B cell (primary cell): ENCODE results near the gene STYXL1. TPM values are rescaled to one million over a fixed set of nuclear protein-coding genes. Genes with fewer than 3 reads are reported as not detected.

Experiments
- ATAC-seq: fragments of 200-7000 bp; cut with Tn5 transposase; one replicate; pipeline ENCODE4 v1.10.0; 2021; ENCODE audit warnings: low read depth, mild to moderate bottlenecking, moderate number of reproducible peaks, moderate library complexity
- CTCF ChIA-PET: fragments of 350-600 bp; sonication (Branson Sonifier 250); formaldehyde crosslinking; loops from one replicate; lab custom pipeline; 2021; ENCODE audit warnings: antibody characterized with exemption, inconsistent platforms; lab: Charles Lee
- POLR2A ChIA-PET: fragments of 350-600 bp; sonication (Branson Sonifier 250); formaldehyde crosslinking; loops from one replicate; lab custom pipeline; 2021; ENCODE audit warnings: antibody characterized with exemption; lab: Charles Lee
- DNase-seq: peaks from one replicate; pipeline ENCODE4 v3.0.0; 2013
- H2AFZ ChIP-seq: 2 replicates; pipeline ENCODE4 v1.6.1; 2012; ENCODE audit warnings: mild to moderate bottlenecking, low read depth, low read length; ENCODE audit not compliant: insufficient read depth, poor library complexity, severe bottlenecking
- H3K27ac ChIP-seq, 2 donors: 1 replicate in 1 of 2; 2 replicates in 1 of 2; pipeline ENCODE4 v1.5.1; 2012 to 2013; ENCODE audit warnings: low read length in 2 of 2, mild to moderate bottlenecking in 2 of 2, moderate library complexity in 1 of 2
- H3K27me3 ChIP-seq, 4 experiments: fragments of 200-600 bp in 1 of 4; sonication (generic) in 1 of 4; replicated peaks in 1 of 4; 1 replicate in 2 of 4; 2 replicates in 2 of 4; pipeline versions ENCODE4 v1.6.1 to v1.7.0; 2013 to 2016; ENCODE audit warnings: low read length in 3 of 4, mild to moderate bottlenecking in 2 of 4, mixed read lengths in 1 of 4, moderate library complexity in 1 of 4; ENCODE audit not compliant: insufficient read depth in 4 of 4, control insufficient read depth in 3 of 4; ENCODE audit errors: control extremely low read depth in 1 of 4
- H3K36me3 ChIP-seq, 2 experiments: replicated peaks in 1 of 2; 1 replicate in 1 of 2; 2 replicates in 1 of 2; pipeline versions ENCODE4 v1.6.1 to v1.7.1; 2013; ENCODE audit warnings: low read length in 1 of 2; ENCODE audit not compliant: insufficient read depth in 2 of 2, control insufficient read depth in 1 of 2; ENCODE audit errors: control extremely low read depth in 1 of 2, extremely low read depth in 1 of 2
- H3K4me1 ChIP-seq, 2 donors: fragments of 200-600 bp in 1 of 2; sonication (generic) in 1 of 2; 1 replicate in 1 of 2; 2 replicates in 1 of 2; pipeline versions ENCODE4 v1.5.1 to v1.6.1; 2013 to 2017; ENCODE audit warnings: low read length in 2 of 2; ENCODE audit not compliant: control insufficient read depth in 2 of 2, insufficient read depth in 2 of 2
- H3K4me2 ChIP-seq: replicated peaks from 2 replicates; pipeline ENCODE3; 2012; ENCODE audit warnings: mild to moderate bottlenecking, low read depth, low read length; ENCODE audit not compliant: poor library complexity, severe bottlenecking
- H3K4me3 ChIP-seq, 5 experiments: fragments of 200-600 bp in 1 of 5; sonication (generic) in 1 of 5; 1 replicate in 3 of 5; 2 replicates in 2 of 5; pipeline versions ENCODE4 v1.5.1 to v1.7.0; 2011 to 2016; ENCODE audit warnings: low read length in 4 of 5, mild to moderate bottlenecking in 4 of 5, low read depth in 2 of 5, control low read depth in 1 of 5, moderate library complexity in 1 of 5; ENCODE audit not compliant: insufficient read depth in 1 of 5; ENCODE audit errors: control extremely low read depth in 1 of 5, extremely low read depth in 1 of 5
- H3K79me2 ChIP-seq: fragments of 200-600 bp; sonication (generic); one replicate; pipeline ENCODE4 v1.6.0; 2016; ENCODE audit warnings: low read length; ENCODE audit not compliant: control insufficient read depth, insufficient read depth
- H3K9ac ChIP-seq: fragments of 200-600 bp; sonication (generic); 2 replicates; pipeline ENCODE4 v1.6.1; 2017; ENCODE audit warnings: mild to moderate bottlenecking, low read length, moderate library complexity
- H3K9me3 ChIP-seq, 3 donors: one replicate each; pipeline versions ENCODE4 v1.6.1 to v1.7.1; 2013; ENCODE audit warnings: low read length in 2 of 3; ENCODE audit not compliant: control insufficient read depth in 2 of 3, insufficient read depth in 1 of 3; ENCODE audit errors: control extremely low read depth in 1 of 3
- H4K20me1 ChIP-seq: 2 replicates; pipeline ENCODE4 v1.6.0; 2012; ENCODE audit warnings: mild to moderate bottlenecking, low read length; ENCODE audit not compliant: insufficient read depth, control insufficient read depth, poor library complexity, severe bottlenecking
- H3K27ac Mint-ChIP-seq: one replicate; pipeline ENCODE4 v1.8.0; 2021; ENCODE audit warnings: mixed read lengths
- H3K27me3 Mint-ChIP-seq: one replicate; pipeline ENCODE4 v1.8.0; 2021; ENCODE audit warnings: mixed read lengths
- H3K4me1 Mint-ChIP-seq: one replicate; pipeline ENCODE4 v1.8.0; 2021; ENCODE audit warnings: mixed read lengths
- H3K4me3 Mint-ChIP-seq: one replicate; pipeline ENCODE4 v1.8.0; 2021; ENCODE audit warnings: mixed read lengths
- H3K9me3 Mint-ChIP-seq: one replicate; pipeline ENCODE4 v1.8.0; 2022; ENCODE audit warnings: mixed read lengths; ENCODE audit not compliant: insufficient read depth
- EZH2 ChIP-seq: IDR thresholded peaks from 2 replicates; pipeline ENCODE4 v1.6.1; 2012; ENCODE audit warnings: borderline replicate concordance, low read depth, mild to moderate bottlenecking, moderate library complexity, low read length; ENCODE audit not compliant: insufficient read depth, poor library complexity, severe bottlenecking
- WGBS: methylation state at CpG from one replicate; pipeline ENCODE4 v1.1.5; 2013; ENCODE audit warnings: missing lambda C conversion rate; ENCODE audit not compliant: insufficient coverage; 5-methylcytosine and 5-hydroxymethylcytosine counted together
- intact Hi-C: fragments of 100-400 bp; cut with micrococcal nuclease; formaldehyde crosslinking; loops from one replicate; pipeline ENCODE4 v1.10.0; 2022
- polyA plus RNA-seq: library from polyadenylated mRNA; depleted of rRNA; stranded (reverse); fragments of >200 nt; gene quantifications from 2 replicates; pipeline ENCODE4 v1.2.3, GENCODE V29; 2012
- total RNA-seq, 2 donors: library from RNA; stranded (reverse); fragments of 120-200 nt in 1 of 2; gene quantifications; 1 replicate in 1 of 2; 2 replicates in 1 of 2; pipeline versions ENCODE4 v1.2.3 to v1.2.4, GENCODE V29; 2013 to 2022
- TF ChIP-seq, protein P1 (sequence below): fragments of 200-600 bp; IDR thresholded peaks from one replicate; pipeline ENCODE4 v1.8.0; 2022; ENCODE audit warnings: antibody characterized with exemption, mild to moderate bottlenecking

The STYXL1 gene
- total and polyA plus RNA-seq, 2 donors (not counting 1 experiment from before 2014, with no cell fraction given): 15.2 to 29.3 TPM

DNA sequence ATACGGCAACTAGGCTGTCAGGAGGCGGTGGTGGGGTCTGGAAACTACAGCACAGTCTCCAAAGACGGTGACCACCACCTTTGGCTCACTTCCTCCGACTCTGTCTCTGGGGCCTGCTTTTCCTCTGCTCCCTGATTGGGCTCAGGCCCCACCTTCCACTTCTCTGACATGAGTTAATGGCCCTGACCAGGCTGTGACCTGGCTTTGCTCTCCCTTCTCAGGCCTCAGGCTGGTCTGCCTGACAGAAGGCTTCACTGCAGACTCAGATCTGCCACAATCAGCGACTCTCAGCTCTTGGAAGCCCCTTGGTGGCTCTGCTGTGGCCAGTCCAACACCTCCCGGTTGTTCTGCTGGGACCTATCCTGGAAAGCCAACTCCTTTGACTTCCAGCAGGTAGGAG lies 7.7 kb downstream of the STYXL1 start:
- Mint-ChIP-seq H3K27me3 (no peaks in the 10 kb centered on the region), H3K4me3 (no peak overlapping the region), H3K27ac (no peak overlapping the region), H3K9me3 (no peaks in the 10 kb centered on the region), H3K4me1 (peaks cover 11% of the 10 kb centered on the region)
- ATAC-seq: no peak
- no peak overlapping the region for H2AFZ ChIP-seq
- POLR2A ChIA-PET: no interaction called here
- H3K9ac ChIP-seq: no peak overlapping the region
- H3K4me3 ChIP-seq: no peak overlapping the region
- peaks cover 37% of the 10 kb centered on the region for H3K79me2 ChIP-seq
- no peaks in the 10 kb centered on the region for H3K27me3 ChIP-seq
- no peak for DNase-seq
- 95% methylated on average over 5 of the region's 6 CpGs for WGBS
- H3K4me2 ChIP-seq: no peak overlapping the region
- H4K20me1 ChIP-seq: peaks cover 16% of the 10 kb centered on the region
- peaks cover 2 to 3% of the 10 kb centered on the region in 2 experiments for H3K36me3 ChIP-seq
- CTCF ChIA-PET: interaction anchor here (0.6 to 0.8 kb wide), 2 partner anchors 20 to 1372 kb away, joined by 3 read pairs; no protein-coding TSS in a partner anchor
- no peak overlapping the region for H3K27ac ChIP-seq
- intact Hi-C loops: no loop called here
- no peaks in the 10 kb centered on the region for H3K4me1 ChIP-seq
- no peak for TF ChIP-seq EZH2
- TF ChIP-seq, protein P1, sequence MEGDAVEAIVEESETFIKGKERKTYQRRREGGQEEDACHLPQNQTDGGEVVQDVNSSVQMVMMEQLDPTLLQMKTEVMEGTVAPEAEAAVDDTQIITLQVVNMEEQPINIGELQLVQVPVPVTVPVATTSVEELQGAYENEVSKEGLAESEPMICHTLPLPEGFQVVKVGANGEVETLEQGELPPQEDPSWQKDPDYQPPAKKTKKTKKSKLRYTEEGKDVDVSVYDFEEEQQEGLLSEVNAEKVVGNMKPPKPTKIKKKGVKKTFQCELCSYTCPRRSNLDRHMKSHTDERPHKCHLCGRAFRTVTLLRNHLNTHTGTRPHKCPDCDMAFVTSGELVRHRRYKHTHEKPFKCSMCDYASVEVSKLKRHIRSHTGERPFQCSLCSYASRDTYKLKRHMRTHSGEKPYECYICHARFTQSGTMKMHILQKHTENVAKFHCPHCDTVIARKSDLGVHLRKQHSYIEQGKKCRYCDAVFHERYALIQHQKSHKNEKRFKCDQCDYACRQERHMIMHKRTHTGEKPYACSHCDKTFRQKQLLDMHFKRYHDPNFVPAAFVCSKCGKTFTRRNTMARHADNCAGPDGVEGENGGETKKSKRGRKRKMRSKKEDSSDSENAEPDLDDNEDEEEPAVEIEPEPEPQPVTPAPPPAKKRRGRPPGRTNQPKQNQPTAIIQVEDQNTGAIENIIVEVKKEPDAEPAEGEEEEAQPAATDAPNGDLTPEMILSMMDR: no peak
- H3K9me3 ChIP-seq: no peaks in the 10 kb centered on the region

DNA sequence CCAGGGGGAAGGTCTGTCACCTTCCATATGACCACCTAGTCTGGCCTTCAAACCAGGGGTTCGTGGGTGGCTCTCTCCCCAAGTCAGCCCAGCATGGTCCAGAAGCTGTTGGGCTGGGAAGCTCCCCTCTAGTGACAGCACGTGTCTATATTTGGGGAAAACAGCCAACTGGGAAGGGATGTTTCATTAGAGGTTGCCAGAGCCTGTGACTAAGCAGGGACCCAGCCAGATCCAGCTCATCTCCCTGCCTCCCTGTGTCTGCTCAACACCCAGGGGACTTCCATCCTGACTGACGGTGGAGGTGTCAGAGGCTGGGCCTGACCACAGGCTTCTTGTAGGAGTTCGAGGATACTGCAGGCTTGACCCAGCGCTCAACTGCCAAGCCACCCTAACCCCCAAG lies 10.5 kb downstream of the STYXL1 start:
- no peaks in the 10 kb centered on the region for H3K27me3 Mint-ChIP-seq
- Histone ChIP-seq H3K9me3 (no peaks in the 10 kb centered on the region), H2AFZ (no peak overlapping the region), H3K36me3 (peaks cover 2 to 3% of the 10 kb centered on the region in 2 experiments), H3K27me3 (no peaks in the 10 kb centered on the region), H3K4me3 (no peak overlapping the region), H3K9ac (no peak overlapping the region), H4K20me1 (peaks cover 4% of the 10 kb centered on the region), H3K4me1 (no peaks in the 10 kb centered on the region), H3K27ac (no peak overlapping the region), H3K79me2 (peaks cover 11% of the 10 kb centered on the region), H3K4me2 (no peak overlapping the region)
- H3K27ac Mint-ChIP-seq: no peak overlapping the region
- no peaks in the 10 kb centered on the region for H3K9me3 Mint-ChIP-seq
- TF ChIP-seq, protein P1: no peak
- TF ChIP-seq EZH2: no peak
- CTCF ChIA-PET: no interaction called here
- WGBS: 89% methylated on average over 5 of the region's 5 CpGs
- intact Hi-C loops: no loop called here
- POLR2A ChIA-PET: no interaction called here
- peaks cover 1% of the 10 kb centered on the region for H3K4me1 Mint-ChIP-seq
- no peak overlapping the region for H3K4me3 Mint-ChIP-seq
- DNase-seq (no peak), ATAC-seq (no peak)
